ENCODE measurements around the gene SYNGAP1. TPM values are rescaled to one million over a fixed set of nuclear protein-coding genes. Genes with fewer than 3 reads are reported as not detected.

SYNGAP1 gene
- total and polyA plus RNA-seq, 2 experiments from 2014 or later = 13.9 to 45.0 TPM

GRCh38 chr6:33392595-33392948 is 27.3 kb upstream of the SYNGAP1 start:
- Histone ChIP-seq H3F3A (replicated peaks; ENCODE audit: low read depth) (peaks cover 5% of the 10 kb centered on the region; the same call in 1 of the 2 replicates), H4K20me1 (replicated peaks; ENCODE audit: insufficient read depth) (peaks cover 41% of the 10 kb centered on the region), H3K4me2 (peak overlapping the region; percentile 94), H3K27me3 (ENCODE audit: insufficient read depth) (no peaks in the 10 kb centered on the region), H3K9me2 (ENCODE audit: insufficient read depth) (no peaks in the 10 kb centered on the region), H2AFZ (no peak overlapping the region), H3K4me3 (peak overlapping the region; percentile 92), H3K4me1 (ENCODE audit: insufficient read depth) (peaks cover 8% of the 10 kb centered on the region), H3K27ac (ENCODE audit: low read depth) (peak overlapping the region; percentile 72; the same call in 1 of the 2 replicates), H3K79me2 (replicated peaks; ENCODE audit: insufficient read depth) (peaks cover 57% of the 10 kb centered on the region), H3K36me3 (ENCODE audit: insufficient read depth) (no peaks in the 10 kb centered on the region)
- H3K27me3 Mint-ChIP-seq (ENCODE audit: insufficient read depth, low read depth, poor library complexity) = peaks cover 5% of the 10 kb centered on the region
- H3K36me3 Mint-ChIP-seq (ENCODE audit: low read depth) = peaks cover 7% of the 10 kb centered on the region
- H3K9me3 Mint-ChIP-seq = no peaks in the 10 kb centered on the region; the same call in 2 of the 3 replicates
- no peak for TF ChIP-seq NANOG (IDR thresholded peaks at IDR 0.05; ENCODE audit: borderline replicate concordance)
- no peak for TF ChIP-seq EZH2phosphoT487 (IDR thresholded peaks at IDR 0.05; ENCODE audit: unreplicated experiment)
- no peak for TF ChIP-seq CREB1 (CRISPR knock-in tag; IDR thresholded peaks at IDR 0.05; ENCODE audit: low read depth)
- TF ChIP-seq EZH2 (IDR thresholded peaks at IDR 0.05; ENCODE audit: low read depth, unreplicated experiment) = no peak
- no peak for TF ChIP-seq CTCF (conservative IDR thresholded peaks at IDR 0.05; ENCODE audit: low read depth in 2 of 2)
- no peak for TF ChIP-seq POLR2AphosphoS5 (IDR thresholded peaks at IDR 0.05; ENCODE audit: low read depth)
- no peak for TF ChIP-seq STAT1 (IDR thresholded peaks at IDR 0.05; ENCODE audit: unreplicated experiment)
- TF ChIP-seq, protein P1, sequence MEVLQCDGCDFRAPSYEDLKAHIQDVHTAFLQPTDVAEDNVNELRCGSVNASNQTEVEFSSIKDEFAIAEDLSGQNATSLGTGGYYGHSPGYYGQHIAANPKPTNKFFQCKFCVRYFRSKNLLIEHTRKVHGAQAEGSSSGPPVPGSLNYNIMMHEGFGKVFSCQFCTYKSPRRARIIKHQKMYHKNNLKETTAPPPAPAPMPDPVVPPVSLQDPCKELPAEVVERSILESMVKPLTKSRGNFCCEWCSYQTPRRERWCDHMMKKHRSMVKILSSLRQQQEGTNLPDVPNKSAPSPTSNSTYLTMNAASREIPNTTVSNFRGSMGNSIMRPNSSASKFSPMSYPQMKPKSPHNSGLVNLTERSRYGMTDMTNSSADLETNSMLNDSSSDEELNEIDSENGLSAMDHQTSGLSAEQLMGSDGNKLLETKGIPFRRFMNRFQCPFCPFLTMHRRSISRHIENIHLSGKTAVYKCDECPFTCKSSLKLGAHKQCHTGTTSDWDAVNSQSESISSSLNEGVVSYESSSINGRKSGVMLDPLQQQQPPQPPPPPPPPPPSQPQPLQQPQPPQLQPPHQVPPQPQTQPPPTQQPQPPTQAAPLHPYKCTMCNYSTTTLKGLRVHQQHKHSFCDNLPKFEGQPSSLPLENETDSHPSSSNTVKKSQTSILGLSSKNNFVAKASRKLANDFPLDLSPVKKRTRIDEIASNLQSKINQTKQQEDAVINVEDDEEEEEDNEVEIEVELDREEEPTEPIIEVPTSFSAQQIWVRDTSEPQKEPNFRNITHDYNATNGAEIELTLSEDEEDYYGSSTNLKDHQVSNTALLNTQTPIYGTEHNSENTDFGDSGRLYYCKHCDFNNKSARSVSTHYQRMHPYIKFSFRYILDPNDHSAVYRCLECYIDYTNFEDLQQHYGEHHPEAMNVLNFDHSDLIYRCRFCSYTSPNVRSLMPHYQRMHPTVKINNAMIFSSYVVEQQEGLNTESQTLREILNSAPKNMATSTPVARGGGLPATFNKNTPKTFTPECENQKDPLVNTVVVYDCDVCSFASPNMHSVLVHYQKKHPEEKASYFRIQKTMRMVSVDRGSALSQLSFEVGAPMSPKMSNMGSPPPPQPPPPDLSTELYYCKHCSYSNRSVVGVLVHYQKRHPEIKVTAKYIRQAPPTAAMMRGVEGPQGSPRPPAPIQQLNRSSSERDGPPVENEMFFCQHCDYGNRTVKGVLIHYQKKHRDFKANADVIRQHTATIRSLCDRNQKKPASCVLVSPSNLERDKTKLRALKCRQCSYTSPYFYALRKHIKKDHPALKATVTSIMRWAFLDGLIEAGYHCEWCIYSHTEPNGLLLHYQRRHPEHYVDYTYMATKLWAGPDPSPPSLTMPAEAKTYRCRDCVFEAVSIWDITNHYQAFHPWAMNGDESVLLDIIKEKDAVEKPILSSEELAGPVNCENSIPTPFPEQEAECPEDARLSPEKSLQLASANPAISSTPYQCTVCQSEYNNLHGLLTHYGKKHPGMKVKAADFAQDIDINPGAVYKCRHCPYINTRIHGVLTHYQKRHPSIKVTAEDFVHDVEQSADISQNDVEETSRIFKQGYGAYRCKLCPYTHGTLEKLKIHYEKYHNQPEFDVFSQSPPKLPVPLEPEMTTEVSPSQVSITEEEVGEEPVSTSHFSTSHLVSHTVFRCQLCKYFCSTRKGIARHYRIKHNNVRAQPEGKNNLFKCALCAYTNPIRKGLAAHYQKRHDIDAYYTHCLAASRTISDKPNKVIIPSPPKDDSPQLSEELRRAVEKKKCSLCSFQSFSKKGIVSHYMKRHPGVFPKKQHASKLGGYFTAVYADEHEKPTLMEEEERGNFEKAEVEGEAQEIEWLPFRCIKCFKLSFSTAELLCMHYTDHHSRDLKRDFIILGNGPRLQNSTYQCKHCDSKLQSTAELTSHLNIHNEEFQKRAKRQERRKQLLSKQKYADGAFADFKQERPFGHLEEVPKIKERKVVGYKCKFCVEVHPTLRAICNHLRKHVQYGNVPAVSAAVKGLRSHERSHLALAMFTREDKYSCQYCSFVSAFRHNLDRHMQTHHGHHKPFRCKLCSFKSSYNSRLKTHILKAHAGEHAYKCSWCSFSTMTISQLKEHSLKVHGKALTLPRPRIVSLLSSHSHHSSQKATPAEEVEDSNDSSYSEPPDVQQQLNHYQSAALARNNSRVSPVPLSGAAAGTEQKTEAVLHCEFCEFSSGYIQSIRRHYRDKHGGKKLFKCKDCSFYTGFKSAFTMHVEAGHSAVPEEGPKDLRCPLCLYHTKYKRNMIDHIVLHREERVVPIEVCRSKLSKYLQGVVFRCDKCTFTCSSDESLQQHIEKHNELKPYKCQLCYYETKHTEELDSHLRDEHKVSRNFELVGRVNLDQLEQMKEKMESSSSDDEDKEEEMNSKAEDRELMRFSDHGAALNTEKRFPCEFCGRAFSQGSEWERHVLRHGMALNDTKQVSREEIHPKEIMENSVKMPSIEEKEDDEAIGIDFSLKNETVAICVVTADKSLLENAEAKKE (CRISPR knock-in tag; IDR thresholded peaks at IDR 0.05) = no peak
- TF ChIP-seq ZNF331 (CRISPR knock-in tag; IDR thresholded peaks at IDR 0.05; ENCODE audit: low read depth) = no peak
- H3K27ac Mint-ChIP-seq = 0 out of 2 replicates have a peak overlapping the region, but pooled peaks have one; percentile 20
- ATAC-seq (no peak), DNase-seq (ENCODE audit: low spot score) (no peak)
- peaks cover 28% of the 10 kb centered on the region for H3K4me1 Mint-ChIP-seq
- peak overlapping the region; percentile 91 for H3K4me3 Mint-ChIP-seq

Measured in GM23338 (cell line).